ENCODE results near the gene MXRA8. TPM values are rescaled to one million over a fixed set of nuclear protein-coding genes. Genes with fewer than 3 reads are reported as not detected.

The MXRA8 gene
- total RNA-seq, 3 donors from 2014 or later (not counting 1 experiment from before 2014, with no cell fraction given), result 0.26 TPM; not detected in 2

- Histone ChIP-seq H3K36me3 (ENCODE audit: control insufficient read depth, insufficient read depth, low read length) (peaks cover 2% of the 10 kb centered on the region), H3K27me3 (ENCODE audit: control insufficient read depth, insufficient read depth, low read length) (no peaks in the 10 kb centered on the region), H3K4me3 (ENCODE audit: low read length) (no peak overlapping the region), H3K9me3 (ENCODE audit: control insufficient read depth, insufficient read depth, low read length) (no peaks in the 10 kb centered on the region), H3K27ac (ENCODE audit: low read length) (no peak overlapping the region), H3K4me1 (ENCODE audit: control insufficient read depth, insufficient read depth, low read length) (no peaks in the 10 kb centered on the region)
- 96% methylated on average over 32 of the region's 32 CpGs for WGBS (ENCODE audit: insufficient coverage)
- Mint-ChIP-seq H3K4me3 (no peak overlapping the region), H3K36me3 (no peaks in the 10 kb centered on the region), H3K4me1 (no peaks in the 10 kb centered on the region), H3K9me3 (no peaks in the 10 kb centered on the region), H3K27ac (no peak overlapping the region), H3K27me3 (ENCODE audit: low read depth in 2 of 2) (no peaks in the 10 kb centered on the region)
- intact Hi-C loops (cut with micrococcal nuclease), result no loop called here
- ATAC-seq, result no peak
- DNase-seq, result no peak
- no peak for TF ChIP-seq CTCF (IDR thresholded peaks at IDR 0.05)
Measured at GRCh38 chr1:1336931-1337792, 21.2 kb downstream of the MXRA8 start.

- Mint-ChIP-seq H3K27ac (no peak overlapping the region), H3K27me3 (ENCODE audit: low read depth in 2 of 2) (no peaks in the 10 kb centered on the region), H3K4me3 (no peak overlapping the region), H3K9me3 (no peaks in the 10 kb centered on the region), H3K36me3 (no peaks in the 10 kb centered on the region), H3K4me1 (no peaks in the 10 kb centered on the region)
- TF ChIP-seq CTCF (IDR thresholded peaks at IDR 0.05), result no peak
- intact Hi-C loops (cut with micrococcal nuclease), result no loop called here
- H3K27me3 ChIP-seq (ENCODE audit: control insufficient read depth, insufficient read depth, low read length), result no peaks in the 10 kb centered on the region
- no peaks in the 10 kb centered on the region for H3K4me1 ChIP-seq (ENCODE audit: control insufficient read depth, insufficient read depth, low read length)
- H3K27ac ChIP-seq (ENCODE audit: low read length), result no peak overlapping the region
- H3K9me3 ChIP-seq (ENCODE audit: control insufficient read depth, insufficient read depth, low read length), result no peaks in the 10 kb centered on the region
- WGBS (ENCODE audit: insufficient coverage), result 97% methylated on average over 26 of the region's 26 CpGs
- ATAC-seq (no peak), DNase-seq (no peak)
- peaks cover 2% of the 10 kb centered on the region for H3K36me3 ChIP-seq (ENCODE audit: control insufficient read depth, insufficient read depth, low read length)
- no peak overlapping the region for H3K4me3 ChIP-seq (ENCODE audit: low read length)
Measured at GRCh38 chr1:1336446-1336845, 21.9 kb downstream of the MXRA8 start.

GRCh38 chr1:1335792-1336248 is 22.5 kb downstream of the MXRA8 start:
- no peak overlapping the region for H3K27ac Mint-ChIP-seq
- Histone ChIP-seq H3K9me3 (ENCODE audit: control insufficient read depth, insufficient read depth, low read length) (no peaks in the 10 kb centered on the region), H3K4me3 (ENCODE audit: low read length) (no peak overlapping the region), H3K27ac (ENCODE audit: low read length) (no peak overlapping the region), H3K4me1 (ENCODE audit: control insufficient read depth, insufficient read depth, low read length) (no peaks in the 10 kb centered on the region), H3K27me3 (ENCODE audit: control insufficient read depth, insufficient read depth, low read length) (no peaks in the 10 kb centered on the region), H3K36me3 (ENCODE audit: control insufficient read depth, insufficient read depth, low read length) (peaks cover 2% of the 10 kb centered on the region)
- WGBS (ENCODE audit: insufficient coverage), result 93% methylated on average over 21 of the region's 21 CpGs
- ATAC-seq (no peak), DNase-seq (no peak)
- no peaks in the 10 kb centered on the region for H3K9me3 Mint-ChIP-seq
- no peak for TF ChIP-seq CTCF (IDR thresholded peaks at IDR 0.05)
- intact Hi-C loops (cut with micrococcal nuclease), result no loop called here
- H3K27me3 Mint-ChIP-seq (ENCODE audit: low read depth in 2 of 2), result no peaks in the 10 kb centered on the region
- no peaks in the 10 kb centered on the region for H3K36me3 Mint-ChIP-seq
- H3K4me1 Mint-ChIP-seq, result no peaks in the 10 kb centered on the region
- no peak overlapping the region for H3K4me3 Mint-ChIP-seq

Data from natural killer cell (primary cell).